ENCODE data around the gene MARCHF7.
A peak's percentile ranks its signal among the peaks of the same experiment; 100 is the strongest.

The MARCHF7 gene

DNA sequence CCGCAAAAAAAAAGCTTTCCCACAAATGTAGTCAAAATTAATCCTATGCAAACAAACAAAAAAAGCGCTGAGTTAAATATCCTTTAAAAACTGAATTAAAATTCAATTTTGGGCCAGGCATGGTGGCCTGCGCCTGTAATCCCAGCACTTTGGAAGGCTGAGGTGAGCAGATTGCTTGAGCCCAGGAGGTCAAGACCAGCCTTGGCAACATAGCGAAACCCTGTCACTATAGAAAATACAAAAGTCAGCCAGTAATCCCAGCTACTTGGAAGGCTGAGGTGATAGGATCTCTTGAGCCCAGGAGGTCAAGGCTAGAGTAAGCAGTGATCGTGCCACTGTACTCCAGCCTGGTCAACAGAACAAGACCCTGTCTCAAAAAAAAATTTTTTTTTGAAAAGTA lies 8.8 kb upstream of the MARCHF7 start:
- TF ChIP-seq CTCF (conservative IDR thresholded peaks at IDR 0.05; ENCODE audit: low read depth, low read length): no peak
- Histone ChIP-seq H3K9ac (no peak overlapping the region), H4K20me1 (ENCODE audit: insufficient read depth) (no peaks in the 10 kb centered on the region), H3K27ac (no peak overlapping the region), H3K4me2 (no peak overlapping the region), H3K4me3 (IDR thresholded peaks at IDR 0.05; ENCODE audit: insufficient read depth, low read depth, low read length) (no peak overlapping the region), H2AFZ (ENCODE audit: low read depth) (no peak overlapping the region), H3K36me3 (ENCODE audit: insufficient read depth) (no peaks in the 10 kb centered on the region), H3K79me2 (ENCODE audit: insufficient read depth, low read depth) (no peaks in the 10 kb centered on the region), H3K4me1 (ENCODE audit: low read depth, poor library complexity, severe bottlenecking) (no peaks in the 10 kb centered on the region), H3K27me3 (ENCODE audit: insufficient read depth, low read depth) (no peaks in the 10 kb centered on the region)

GRCh38 chr2:159706385-159706980 lies 5.8 kb upstream of the MARCHF7 start:
- no peak overlapping the region for H3K4me3 ChIP-seq (IDR thresholded peaks at IDR 0.05; ENCODE audit: insufficient read depth, low read depth, low read length)
- H4K20me1 ChIP-seq (ENCODE audit: insufficient read depth): no peaks in the 10 kb centered on the region
- H3K27ac ChIP-seq: no peak overlapping the region
- no peak for TF ChIP-seq CTCF (conservative IDR thresholded peaks at IDR 0.05; ENCODE audit: low read depth, low read length)
- H3K4me2 ChIP-seq: no peak overlapping the region
- no peak overlapping the region for H3K9ac ChIP-seq
- H2AFZ ChIP-seq (ENCODE audit: low read depth): no peak overlapping the region
- H3K79me2 ChIP-seq (ENCODE audit: insufficient read depth, low read depth): no peaks in the 10 kb centered on the region
- no peaks in the 10 kb centered on the region for H3K36me3 ChIP-seq (ENCODE audit: insufficient read depth)
- peaks cover 11% of the 10 kb centered on the region for H3K4me1 ChIP-seq (ENCODE audit: low read depth, poor library complexity, severe bottlenecking)
- H3K27me3 ChIP-seq (ENCODE audit: insufficient read depth, low read depth): no peaks in the 10 kb centered on the region

GRCh38 chr2:159708066-159708760 lies 4.1 kb upstream of the MARCHF7 start:
- no peaks in the 10 kb centered on the region for H3K36me3 ChIP-seq (ENCODE audit: insufficient read depth)
- H2AFZ ChIP-seq (ENCODE audit: low read depth): no peak overlapping the region
- no peaks in the 10 kb centered on the region for H4K20me1 ChIP-seq (ENCODE audit: insufficient read depth)
- H3K9ac ChIP-seq: no peak overlapping the region
- peaks cover 9% of the 10 kb centered on the region for H3K79me2 ChIP-seq (ENCODE audit: insufficient read depth, low read depth)
- no peak overlapping the region for H3K27ac ChIP-seq
- no peak for TF ChIP-seq CTCF (conservative IDR thresholded peaks at IDR 0.05; ENCODE audit: low read depth, low read length)
- H3K4me2 ChIP-seq: no peak overlapping the region
- H3K4me3 ChIP-seq (IDR thresholded peaks at IDR 0.05; ENCODE audit: insufficient read depth, low read depth, low read length): no peak overlapping the region
- H3K27me3 ChIP-seq (ENCODE audit: insufficient read depth, low read depth): no peaks in the 10 kb centered on the region
- H3K4me1 ChIP-seq (ENCODE audit: low read depth, poor library complexity, severe bottlenecking): peaks cover 11% of the 10 kb centered on the region

GRCh38 chr2:159710601-159711180 lies 1.6 kb upstream of the MARCHF7 start:
- Histone ChIP-seq H3K4me1 (ENCODE audit: low read depth, poor library complexity, severe bottlenecking) (peaks cover 29% of the 10 kb centered on the region), H3K9ac (no peak overlapping the region; the same call in 1 of the 2 replicates), H3K27me3 (ENCODE audit: insufficient read depth, low read depth) (no peaks in the 10 kb centered on the region), H3K4me2 (peak overlapping the region; percentile 91), H3K79me2 (ENCODE audit: insufficient read depth, low read depth) (peaks cover 33% of the 10 kb centered on the region), H2AFZ (ENCODE audit: low read depth) (no peak overlapping the region), H3K27ac (no peak overlapping the region; the same call in 1 of the 2 replicates), H4K20me1 (ENCODE audit: insufficient read depth) (peaks cover 15% of the 10 kb centered on the region), H3K36me3 (ENCODE audit: insufficient read depth) (no peaks in the 10 kb centered on the region), H3K4me3 (IDR thresholded peaks at IDR 0.05; ENCODE audit: insufficient read depth, low read depth, low read length) (no peak overlapping the region)
- no peak for TF ChIP-seq CTCF (conservative IDR thresholded peaks at IDR 0.05; ENCODE audit: low read depth, low read length)

Measured in KMS-11 (cell line).